Adrenal gland (tissue), 12 donors: ENCODE data around the gene MTHFD2L. TPM values are rescaled to one million over a fixed set of nuclear protein-coding genes. Genes with fewer than 3 reads are reported as not detected.

ENCODE experiments used
- DNase-seq, 7 donors: peaks; one replicate each; pipeline ENCODE4 v3.0.0-alpha.2; 2019 to 2020
- H3K27ac ChIP-seq, 5 donors: fragments of 200-600 bp; sonication (generic) in 4 of 5; 1 replicate in 3 of 5; 2 replicates in 2 of 5; pipeline versions ENCODE4 v1.5.1 to v1.8.0; 2016 to 2020; ENCODE audit warnings: mild to moderate bottlenecking in 1 of 5
- H3K27me3 ChIP-seq: fragments of 200-600 bp; 2 replicates; pipeline ENCODE4 v1.8.0; 2021
- H3K36me3 ChIP-seq, 2 donors: fragments of 200-600 bp; replicated peaks in 1 of 2; 1 replicate in 1 of 2; 2 replicates in 1 of 2; pipeline versions ENCODE4 v1.5.1 to v1.8.0; 2018 to 2022
- H3K4me1 ChIP-seq, 2 donors: fragments of 200-600 bp; replicated peaks in 1 of 2; 1 replicate in 1 of 2; 2 replicates in 1 of 2; pipeline versions ENCODE4 v1.5.1 to v1.8.0; 2018 to 2021
- H3K4me3 ChIP-seq, 4 donors: fragments of 200-600 bp; sonication (generic) in 3 of 4; one replicate each; pipeline ENCODE4 v1.5.1; 2016 to 2018
- H3K9me3 ChIP-seq, 3 donors: fragments of 200-600 bp; sonication (generic) in 1 of 3; replicated peaks in 1 of 3; 1 replicate in 2 of 3; 2 replicates in 1 of 3; pipeline versions ENCODE4 v1.5.1 to v1.8.0; 2016 to 2021
- CTCF ChIP-seq, 6 experiments: fragments of 450-650 bp in 4 of 6; fragments of 200-600 bp in 2 of 6; sonication (generic) in 1 of 6; IDR thresholded peaks; 1 replicate in 5 of 6; 2 replicates in 1 of 6; pipeline versions ENCODE4 v1.5.1 to v1.8.0; 2016 to 2021; ENCODE audit warnings: antibody characterized with exemption in 6 of 6, mild to moderate bottlenecking in 2 of 6, moderate library complexity in 1 of 6
- POLR2A ChIP-seq, 2 donors: fragments of 450-650 bp; IDR thresholded peaks; one replicate each; pipeline ENCODE4 v1.6.1; 2017; ENCODE audit warnings: antibody characterized with exemption in 2 of 2, mild to moderate bottlenecking in 2 of 2, moderate library complexity in 1 of 2
- whole genome bisulfite sequencing, 4 donors: extraction: QIAGEN DNeasy Blood & Tissue Kit in 2 of 4; methylation state at CpG; one replicate each; pipeline versions ENCODE4 v1.1.5 to v1.1.7; 2013 to 2017; 5-methylcytosine and 5-hydroxymethylcytosine counted together
- intact Hi-C, 2 donors: fragments of 100-400 bp; cut with DNase I; formaldehyde crosslinking; loops; one replicate each; pipeline versions ENCODE4 v1.14.1 to v1.15.0; 2022 to 2023
- polyA plus RNA-seq, 3 donors: library from polyadenylated mRNA; stranded (reverse); fragments of 200-250 nt in 2 of 3; fragments of 350-450 nt in 1 of 3; fragmentation: Illumina TruSeq in 1 of 3; extraction: RNeasy Lipid Tissue Mini Kit (QIAGEN cat#74804) in 1 of 3; gene quantifications; one replicate each; pipeline ENCODE4 v1.2.3, GENCODE V29; 2013 to 2014
- total RNA-seq, 9 donors: library from RNA; depleted of rRNA in 4 of 9; stranded (reverse); fragments of >200 nt in 4 of 9; fragments of 120-200 nt in 1 of 9; fragmentation: NEBNext Ultra II Directional in 1 of 9; extraction: Animal tissue kit (Norgen Biotek cat#: 25700) in 1 of 9; gene quantifications; one replicate each; pipeline versions ENCODE4 v1.1.0 to v1.2.4, GENCODE V29; 2013 to 2023
- donor health status: healthy with polysubstance abuse.
- donor health status: Bipolar disorder and iron deficiency.
- donor health status: DM: yes; HTN: yes; CAD: no.
- donor health status: DM: no; HTN: no; CAD: no.
- donor health status: DM: no; HTN: no; CAD: no.
- donor health status: DM: yes; HTN: yes; CAD: no.

The MTHFD2L gene
- total and polyA plus RNA-seq, 12 donors, result 9.8 to 38.2 (median 15.9) TPM

GRCh38 chr4:74218201-74218600 lies 60.3 kb downstream of the MTHFD2L start:
- Histone ChIP-seq H3K9me3 (no peaks in the 10 kb centered on the region), H3K27ac (no peak overlapping the region), H3K36me3 (no peaks in the 10 kb centered on the region), H3K4me1 (no peaks in the 10 kb centered on the region), H3K27me3 (no peaks in the 10 kb centered on the region), H3K4me3 (no peak overlapping the region)
- 93 to 99% (median 94%) methylated on average over 4 of the region's 4 CpGs for WGBS, 4 donors
- intact Hi-C loops, result no loop called here
- no peak for TF ChIP-seq CTCF (IDR thresholded peaks at IDR 0.05)
- TF ChIP-seq POLR2A (IDR thresholded peaks at IDR 0.05), result no peak
- DNase-seq, result no peak

GRCh38 chr4:74219240-74219639 lies 61.3 kb downstream of the MTHFD2L start:
- TF ChIP-seq POLR2A (IDR thresholded peaks at IDR 0.05) (no peak), CTCF (IDR thresholded peaks at IDR 0.05) (no peak)
- Histone ChIP-seq H3K27me3 (no peaks in the 10 kb centered on the region), H3K4me3 (peak overlapping the region in 1 of 4 donors; percentile 28), H3K27ac (no peak overlapping the region), H3K9me3 (no peaks in the 10 kb centered on the region), H3K36me3 (no peaks in the 10 kb centered on the region), H3K4me1 (no peaks in the 10 kb centered on the region)
- 52 to 65% (median 60%) methylated on average over 2 of the region's 2 CpGs for WGBS, 4 donors
- no peak for DNase-seq
- intact Hi-C loops, result no loop called here

- Histone ChIP-seq H3K36me3 (no peaks in the 10 kb centered on the region), H3K4me3 (no peak overlapping the region), H3K4me1 (no peaks in the 10 kb centered on the region), H3K9me3 (no peaks in the 10 kb centered on the region), H3K27ac (no peak overlapping the region), H3K27me3 (no peaks in the 10 kb centered on the region)
- 90 to 97% (median 95%) methylated on average over 2 of the region's 2 CpGs for WGBS, 4 donors
- no peak for DNase-seq
- no peak for TF ChIP-seq POLR2A (IDR thresholded peaks at IDR 0.05)
- no peak for TF ChIP-seq CTCF (IDR thresholded peaks at IDR 0.05)
- intact Hi-C loops, result no loop called here
Measured at GRCh38 chr4:74223098-74223497, 65.2 kb downstream of the MTHFD2L start.

GRCh38 chr4:74223801-74224200 lies 65.9 kb downstream of the MTHFD2L start:
- Histone ChIP-seq H3K27me3 (no peaks in the 10 kb centered on the region), H3K4me1 (no peaks in the 10 kb centered on the region), H3K4me3 (no peak overlapping the region), H3K27ac (no peak overlapping the region), H3K36me3 (no peaks in the 10 kb centered on the region), H3K9me3 (no peaks in the 10 kb centered on the region)
- WGBS, 4 donors, result 97 to 100% (median 98%) methylated on average over 1 of the region's 1 CpG
- TF ChIP-seq CTCF (IDR thresholded peaks at IDR 0.05), result no peak
- no peak for TF ChIP-seq POLR2A (IDR thresholded peaks at IDR 0.05)
- no peak for DNase-seq
- intact Hi-C loops, result no loop called here
